PC-9 (cell line): ENCODE measurements around the gene DNM3. TPM values are rescaled to one million over a fixed set of nuclear protein-coding genes. Genes with fewer than 3 reads are reported as not detected.

Source experiments
- BruUV-seq: library from RNA; stranded (reverse); fragments of 400-500 nt; replicated peaks from 2 replicates; lab custom pipeline; 2021; lab: Mats Ljungman, UMichigan
- CTCF ChIA-PET: fragments of 300-600 bp; sonication (Branson Sonifier 250); formaldehyde crosslinking; loops from one replicate; lab custom pipeline; 2022; ENCODE audit warnings: antibody characterized with exemption; lab: Charles Lee
- POLR2A ChIA-PET: fragments of 300-600 bp; sonication (Branson Sonifier 250); formaldehyde crosslinking; loops from one replicate; lab custom pipeline; 2022; ENCODE audit warnings: antibody characterized with exemption; ENCODE audit not compliant: unreplicated experiment; lab: Charles Lee
- DNase-seq, 2 experiments: peaks; one replicate each; pipeline versions ENCODE4 v3.0.0 to v3.0.0-alpha.2; 2015 to 2022; ENCODE audit warnings: mixed read lengths in 1 of 2
- H2AFZ ChIP-seq: fragments of 200-600 bp; sonication (generic); 2 replicates; pipeline ENCODE4 v1.8.1; 2017; ENCODE audit warnings: antibody characterized with exemption
- H3F3A ChIP-seq: fragments of 200-600 bp; sonication (generic); 2 replicates; pipeline ENCODE4 v1.8.1; 2017; ENCODE audit warnings: antibody characterized with exemption, mild to moderate bottlenecking, low read depth; ENCODE audit not compliant: insufficient read depth
- H3K27ac ChIP-seq: fragments of 200-600 bp; sonication (generic); 2 replicates; pipeline ENCODE4 v1.6.1; 2016; ENCODE audit warnings: mixed run types
- H3K27me3 ChIP-seq: fragments of 200-600 bp; sonication (generic); 2 replicates; pipeline ENCODE4 v1.6.1; 2016; ENCODE audit warnings: low read depth, mixed run types; ENCODE audit not compliant: insufficient read depth
- H3K36me3 ChIP-seq: fragments of 200-600 bp; sonication (generic); 2 replicates; pipeline ENCODE4 v1.6.1; 2016; ENCODE audit warnings: low read depth, mixed run types
- H3K4me1 ChIP-seq: fragments of 200-600 bp; sonication (generic); replicated peaks from 2 replicates; pipeline ENCODE4 v1.6.1; 2016; ENCODE audit warnings: mixed run types; ENCODE audit not compliant: insufficient read depth
- H3K4me2 ChIP-seq: fragments of 200-600 bp; sonication (generic); 2 replicates; pipeline ENCODE4 v1.6.1; 2017; ENCODE audit warnings: mixed run types
- H3K4me3 ChIP-seq: fragments of 200-600 bp; sonication (generic); 2 replicates; pipeline ENCODE4 v1.6.1; 2016; ENCODE audit warnings: mixed run types
- H3K79me2 ChIP-seq: fragments of 200-600 bp; sonication (generic); 2 replicates; pipeline ENCODE4 v1.6.1; 2017; ENCODE audit warnings: low read depth, mixed run types
- H3K9me2 ChIP-seq: fragments of 200-600 bp; sonication (generic); 2 replicates; pipeline ENCODE4 v1.8.1; 2017; ENCODE audit warnings: mild to moderate bottlenecking; ENCODE audit not compliant: insufficient read depth
- H3K9me3 ChIP-seq: fragments of 200-600 bp; sonication (generic); 2 replicates; pipeline ENCODE4 v1.8.1; 2016; ENCODE audit warnings: low read depth; ENCODE audit not compliant: insufficient read depth
- H4K20me1 ChIP-seq: fragments of 200-600 bp; sonication (generic); 2 replicates; pipeline ENCODE4 v1.8.1; 2017; ENCODE audit not compliant: insufficient read depth
- EZH2 ChIP-seq: fragments of 200-600 bp; sonication (generic); IDR thresholded peaks from 2 replicates; pipeline ENCODE4 v1.8.0; 2017; ENCODE audit warnings: antibody characterized with exemption, low read depth
- intact Hi-C: fragments of 100-400 bp; cut with micrococcal nuclease; formaldehyde crosslinking; loops from one replicate; pipeline ENCODE4 v1.10.0; 2022; ENCODE audit not compliant: unreplicated experiment
- total RNA-seq: library from RNA; stranded (reverse); gene quantifications from 2 replicates; pipeline ENCODE4 v1.2.3, GENCODE V29; 2021
- TF ChIP-seq, protein P1 (sequence below): fragments of 200-600 bp; sonication (generic); conservative IDR thresholded peaks from 2 replicates; pipeline ENCODE4 v1.6.1; 2017; ENCODE audit warnings: mixed run types, antibody characterized with exemption, mild to moderate bottlenecking, moderate library complexity

DNM3 gene
- total RNA-seq, 1 experiment from 2014 or later, result 1.7 TPM

- no peak overlapping the region for H2AFZ ChIP-seq
- no peaks in the 10 kb centered on the region for H3K9me2 ChIP-seq
- H3K79me2 ChIP-seq, result peaks cover 11% of the 10 kb centered on the region; the same call in 1 of the 2 replicates
- intact Hi-C loops, result loop anchor here (2.0 kb wide), 1 partner anchor 191 kb away; no protein-coding TSS in a partner anchor
- BruUV-seq, result no TSS peak
- DNase-seq, result peak in 1 of 2 experiments; percentile 83
- peak overlapping the region; percentile 76 for H3K4me2 ChIP-seq
- no peaks in the 10 kb centered on the region for H3K36me3 ChIP-seq
- no peak overlapping the region for H3K4me3 ChIP-seq
- H3K9me3 ChIP-seq, result no peaks in the 10 kb centered on the region
- no peaks in the 10 kb centered on the region for H3K27me3 ChIP-seq
- H3K27ac ChIP-seq, result peak overlapping the region; percentile 91
- H3F3A ChIP-seq, result peaks cover 53% of the 10 kb centered on the region
- no peak for TF ChIP-seq EZH2
- TF ChIP-seq, protein P1, sequence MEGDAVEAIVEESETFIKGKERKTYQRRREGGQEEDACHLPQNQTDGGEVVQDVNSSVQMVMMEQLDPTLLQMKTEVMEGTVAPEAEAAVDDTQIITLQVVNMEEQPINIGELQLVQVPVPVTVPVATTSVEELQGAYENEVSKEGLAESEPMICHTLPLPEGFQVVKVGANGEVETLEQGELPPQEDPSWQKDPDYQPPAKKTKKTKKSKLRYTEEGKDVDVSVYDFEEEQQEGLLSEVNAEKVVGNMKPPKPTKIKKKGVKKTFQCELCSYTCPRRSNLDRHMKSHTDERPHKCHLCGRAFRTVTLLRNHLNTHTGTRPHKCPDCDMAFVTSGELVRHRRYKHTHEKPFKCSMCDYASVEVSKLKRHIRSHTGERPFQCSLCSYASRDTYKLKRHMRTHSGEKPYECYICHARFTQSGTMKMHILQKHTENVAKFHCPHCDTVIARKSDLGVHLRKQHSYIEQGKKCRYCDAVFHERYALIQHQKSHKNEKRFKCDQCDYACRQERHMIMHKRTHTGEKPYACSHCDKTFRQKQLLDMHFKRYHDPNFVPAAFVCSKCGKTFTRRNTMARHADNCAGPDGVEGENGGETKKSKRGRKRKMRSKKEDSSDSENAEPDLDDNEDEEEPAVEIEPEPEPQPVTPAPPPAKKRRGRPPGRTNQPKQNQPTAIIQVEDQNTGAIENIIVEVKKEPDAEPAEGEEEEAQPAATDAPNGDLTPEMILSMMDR, result no peak
- peaks cover 61% of the 10 kb centered on the region for H3K4me1 ChIP-seq
- ChIA-PET POLR2A (no interaction called here), CTCF (no interaction called here)
- no peaks in the 10 kb centered on the region for H4K20me1 ChIP-seq
Observed at GRCh38 chr1:172447641-172448040, 606.3 kb downstream of the DNM3 start.

DNA sequence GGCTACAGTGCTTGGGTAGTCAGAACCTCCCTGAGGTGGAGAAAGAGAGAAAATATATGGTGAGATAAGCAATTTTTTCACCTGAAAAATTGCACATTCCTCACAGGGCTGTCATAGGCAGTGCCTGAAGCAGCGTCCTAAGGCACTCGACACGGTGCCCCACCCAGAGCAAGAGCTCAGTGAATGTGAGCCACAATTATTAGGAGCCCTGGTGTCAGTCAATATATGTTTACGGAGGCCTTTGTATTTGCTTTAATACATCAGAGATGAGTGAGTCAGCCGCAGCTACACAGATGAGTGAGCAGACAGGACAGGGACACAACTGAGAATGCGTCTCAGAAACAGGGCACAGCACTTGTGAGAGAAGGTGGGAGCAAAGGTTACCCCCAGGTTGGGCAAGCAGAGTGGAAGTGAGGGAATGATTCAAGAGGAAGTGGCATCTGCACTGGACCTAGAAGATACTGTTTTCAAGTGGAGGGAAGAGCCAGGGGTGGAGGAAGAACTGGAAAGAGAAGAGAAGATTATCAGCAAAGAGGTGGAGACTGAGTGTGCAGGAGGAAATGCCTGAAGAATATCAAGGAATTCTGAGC lies 607.8 kb downstream of the DNM3 start:
- ChIA-PET POLR2A (interaction anchor here (0.5 to 1.0 kb wide), 4 partner anchors 12 to 301 kb away, joined by 4 to 7 read pairs (median 4); partner anchors contain the start of gene SUCO), CTCF (interaction anchor here (0.6 to 1.0 kb wide), 3 partner anchors 17 to 271 kb away, joined by 3 to 4 read pairs (median 4); partner anchors contain the start of gene SUCO)
- peaks cover 67% of the 10 kb centered on the region for H3K4me1 ChIP-seq
- peak overlapping the region; percentile 38; the same call in 1 of the 2 replicates for H3K4me3 ChIP-seq
- no peaks in the 10 kb centered on the region for H3K27me3 ChIP-seq
- H3K36me3 ChIP-seq, result no peaks in the 10 kb centered on the region
- no peaks in the 10 kb centered on the region for H3K79me2 ChIP-seq
- peak overlapping the region; percentile 91 for H3K27ac ChIP-seq
- H3F3A ChIP-seq, result peaks cover 53% of the 10 kb centered on the region
- intact Hi-C loops, result loop anchor here (1.0 to 2.0 kb wide), 2 partner anchors 84 to 190 kb away; partner anchors contain the start of gene SUCO
- H4K20me1 ChIP-seq, result no peaks in the 10 kb centered on the region
- no peaks in the 10 kb centered on the region for H3K9me3 ChIP-seq
- DNase-seq, result peak; percentile 75 to 98
- no TSS peak for BruUV-seq
- TF ChIP-seq EZH2, result no peak
- TF ChIP-seq, protein P1, result no peak
- peak overlapping the region; percentile 76 for H3K4me2 ChIP-seq
- no peaks in the 10 kb centered on the region for H3K9me2 ChIP-seq
- H2AFZ ChIP-seq, result peak overlapping the region; percentile 32

DNA sequence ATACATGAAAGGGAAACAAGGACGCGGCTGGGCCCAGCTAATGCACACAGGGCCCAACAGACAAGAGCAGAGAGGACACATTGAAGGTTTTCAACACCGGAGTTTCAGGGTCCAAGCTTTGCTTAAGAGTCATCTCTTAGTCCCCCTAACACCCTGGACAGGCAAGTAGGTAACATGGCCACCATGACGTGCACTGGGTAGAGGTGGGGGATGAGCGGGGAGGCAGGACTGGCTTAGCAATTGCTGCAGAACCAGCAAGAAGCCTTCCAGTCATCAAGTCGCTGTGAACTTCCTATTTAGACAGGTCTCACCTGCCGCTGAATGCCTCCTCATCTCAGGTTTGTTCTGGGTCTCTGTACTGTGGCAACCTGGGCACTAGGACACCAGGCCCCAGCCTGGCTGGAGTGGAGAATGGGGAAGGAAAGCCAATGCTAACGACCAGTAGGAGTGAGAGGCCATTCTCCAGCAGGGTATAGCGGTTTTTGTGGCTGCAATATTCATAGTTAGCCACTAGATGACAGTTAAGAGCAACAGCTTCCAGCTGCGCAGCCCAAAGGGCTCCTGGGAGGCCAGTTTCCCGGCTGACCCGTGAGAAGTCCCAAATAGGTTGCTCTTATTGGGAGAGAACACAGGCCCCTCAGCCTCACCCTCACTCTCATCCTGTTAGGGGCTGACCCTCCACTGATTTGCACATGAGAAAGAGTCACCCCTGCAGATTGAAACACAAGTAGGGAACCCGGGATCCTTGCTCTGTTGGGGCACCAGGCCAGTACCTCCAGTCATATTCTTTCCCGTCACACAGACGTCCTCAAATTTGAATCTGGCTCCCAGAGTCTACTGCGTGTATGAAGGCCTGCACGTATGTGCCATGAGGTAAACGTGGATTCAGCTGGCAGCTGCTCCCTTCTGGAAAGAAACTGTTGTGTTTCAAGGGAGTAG lies 608.6 kb downstream of the DNM3 start:
- Histone ChIP-seq H3K9me3 (no peaks in the 10 kb centered on the region), H2AFZ (0 out of 2 replicates have a peak overlapping the region, but pooled peaks have one; percentile 9), H3K79me2 (no peaks in the 10 kb centered on the region), H4K20me1 (no peaks in the 10 kb centered on the region), H3K36me3 (no peaks in the 10 kb centered on the region), H3K4me3 (peak overlapping the region; percentile 38; the same call in 1 of the 2 replicates), H3K27me3 (no peaks in the 10 kb centered on the region), H3K4me1 (peaks cover 67% of the 10 kb centered on the region), H3F3A (peaks cover 53% of the 10 kb centered on the region), H3K27ac (peak overlapping the region; percentile 91), H3K4me2 (peak overlapping the region; percentile 76), H3K9me2 (no peaks in the 10 kb centered on the region)
- CTCF ChIA-PET, result interaction anchor here (1.0 to 1.2 kb wide), 2 partner anchors 83 to 127 kb away, joined by 3 to 4 read pairs; partner anchors contain the start of gene SUCO
- intact Hi-C loops, result loop anchor here (1.0 to 2.0 kb wide), 5 partner anchors 47 to 269 kb away; partner anchors contain the start of gene SUCO
- BruUV-seq, result TSS peak; percentile 22
- POLR2A ChIA-PET, result interaction anchor here (0.5 to 1.0 kb wide), 3 partner anchors 50 to 302 kb away, joined by 4 to 7 read pairs (median 5); partner anchors contain the start of gene SUCO
- DNase-seq, result peak; percentile 42 to 52
- TF ChIP-seq EZH2, result no peak
- TF ChIP-seq, protein P1, result peak; percentile 76
